Measurements from ENCODE around the gene DPM1. TPM values are rescaled to one million over a fixed set of nuclear protein-coding genes. Genes with fewer than 3 reads are reported as not detected.

Gene DPM1
- total RNA-seq, 1 experiment from 2014 or later, result 83.2 TPM

DNA sequence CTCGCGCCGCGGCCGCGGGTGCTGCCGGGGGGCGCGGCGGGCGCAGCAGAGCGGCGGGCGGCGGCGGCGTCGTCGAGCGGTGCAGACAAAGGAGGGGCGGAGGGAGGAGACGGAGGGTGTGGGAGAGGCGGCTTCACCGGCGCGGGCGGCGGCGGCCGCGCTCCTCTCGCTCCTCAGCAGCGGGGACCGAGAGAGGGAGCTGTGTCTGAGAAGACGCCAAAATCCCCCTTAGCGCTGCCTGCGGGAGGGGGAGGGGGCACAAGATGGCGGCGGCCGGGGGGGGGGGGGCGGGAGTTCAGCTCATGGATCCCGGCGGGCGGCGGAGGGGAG lies 27.4 kb downstream of the DPM1 start:
- no peak for DNase-seq (ENCODE audit: low read depth)

GRCh38 chr20:50930139-50930975 lies 28.0 kb downstream of the DPM1 start:
- no peak for DNase-seq (ENCODE audit: low read depth)

DNA sequence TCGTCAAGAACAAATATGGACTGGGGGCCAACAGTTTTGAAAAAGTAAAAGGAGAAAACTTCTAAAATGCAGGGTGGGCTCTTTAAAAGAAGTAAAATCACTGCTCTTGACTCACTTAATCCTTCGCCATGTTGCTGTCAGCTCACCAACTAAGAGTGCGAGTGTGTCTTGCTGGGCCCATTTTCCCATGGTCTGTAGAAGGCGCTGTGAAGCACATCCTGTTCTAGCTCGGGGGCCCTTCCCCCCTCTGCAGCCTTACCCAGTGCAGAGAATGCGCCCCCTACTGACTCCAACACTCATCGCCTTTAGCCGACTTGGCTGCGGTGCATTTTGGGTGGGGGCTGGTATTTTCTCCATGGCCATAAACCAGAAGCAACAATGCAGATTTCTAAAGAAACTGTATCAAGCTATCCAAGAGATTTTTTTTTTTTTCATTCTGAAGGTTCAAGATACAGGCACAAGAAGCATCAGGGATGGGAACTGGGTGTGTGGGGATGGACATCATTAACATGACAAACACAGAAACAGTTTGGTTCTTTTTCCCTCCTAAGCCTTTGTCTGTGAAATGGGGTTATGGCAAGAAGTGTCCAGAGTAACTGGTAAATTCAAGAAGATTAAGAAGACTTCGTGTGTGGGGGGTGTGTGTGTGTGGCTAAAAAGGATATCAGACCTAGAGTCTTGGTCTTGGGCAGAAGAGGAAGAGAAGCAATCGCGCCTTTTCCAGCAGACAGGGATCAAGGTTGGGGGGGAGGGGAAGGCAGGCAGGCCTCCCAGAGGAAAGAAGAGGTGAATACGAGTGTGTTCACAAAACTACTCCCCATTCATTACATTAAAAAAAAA lies 28.8 kb downstream of the DPM1 start:
- DNase-seq (ENCODE audit: low read depth), result peak; percentile 96

DNA sequence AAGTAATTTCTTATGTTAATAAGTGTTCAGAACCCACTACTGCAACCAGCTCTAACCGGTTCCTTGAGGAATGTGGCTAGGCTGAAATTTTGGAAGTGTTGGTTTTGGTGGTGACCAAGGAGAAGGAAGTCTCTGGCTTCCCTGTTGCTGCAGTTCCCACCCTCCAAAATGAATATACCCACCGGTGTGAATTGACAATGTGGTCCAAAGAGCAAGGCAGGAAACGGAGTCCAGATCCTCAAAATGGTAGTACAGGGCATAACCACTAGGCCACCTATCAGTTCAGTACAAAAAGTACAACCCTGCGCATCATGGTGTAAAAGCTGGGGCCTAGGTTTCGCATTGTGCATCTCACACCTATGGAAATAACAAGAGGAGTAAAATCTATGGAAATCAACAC lies 29.9 kb downstream of the DPM1 start:
- no peak for DNase-seq (ENCODE audit: low read depth)

- no peak for DNase-seq (ENCODE audit: low read depth)
Measured at GRCh38 chr20:50926530-50926929, 31.8 kb downstream of the DPM1 start.

DNA sequence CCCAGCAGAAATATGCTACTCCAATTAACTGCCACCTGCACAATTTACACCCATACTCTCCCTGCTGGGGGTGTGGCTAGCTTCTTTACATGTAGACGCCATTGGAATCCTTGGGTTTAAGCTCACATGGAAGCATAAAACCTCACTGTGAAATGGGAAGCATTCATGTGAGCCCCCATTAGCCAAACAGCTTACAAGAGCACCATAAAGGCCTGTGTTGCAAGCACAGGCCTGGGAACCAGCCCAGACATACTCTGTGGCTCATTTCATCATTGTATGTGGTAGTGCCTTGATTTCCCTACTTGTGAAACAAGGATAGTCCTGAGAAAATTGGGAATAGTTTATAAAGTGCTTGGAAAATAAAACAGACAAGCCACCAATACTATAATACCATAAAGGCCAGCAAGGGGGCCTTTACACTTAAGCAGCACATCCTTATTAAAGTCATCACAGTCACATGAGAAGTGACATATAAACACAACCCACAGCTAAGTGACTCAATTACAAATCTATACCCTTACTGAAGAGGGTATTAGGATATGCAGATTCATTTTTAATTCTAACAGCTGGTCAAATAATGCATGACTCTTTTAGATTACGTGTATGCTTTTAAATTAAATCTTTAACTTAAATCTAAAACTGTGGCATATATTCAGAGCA lies 33.9 kb downstream of the DPM1 start:
- no peak for DNase-seq (ENCODE audit: low read depth)

GRCh38 chr20:50921803-50922501 lies 36.4 kb downstream of the DPM1 start:
- DNase-seq (ENCODE audit: low read depth), result no peak

GRCh38 chr20:50920997-50921396 lies 37.3 kb downstream of the DPM1 start:
- DNase-seq (ENCODE audit: low read depth), result peak; percentile 59

GRCh38 chr20:50919567-50919966 lies 38.8 kb downstream of the DPM1 start:
- DNase-seq (ENCODE audit: low read depth), result peak; percentile 98

DNA sequence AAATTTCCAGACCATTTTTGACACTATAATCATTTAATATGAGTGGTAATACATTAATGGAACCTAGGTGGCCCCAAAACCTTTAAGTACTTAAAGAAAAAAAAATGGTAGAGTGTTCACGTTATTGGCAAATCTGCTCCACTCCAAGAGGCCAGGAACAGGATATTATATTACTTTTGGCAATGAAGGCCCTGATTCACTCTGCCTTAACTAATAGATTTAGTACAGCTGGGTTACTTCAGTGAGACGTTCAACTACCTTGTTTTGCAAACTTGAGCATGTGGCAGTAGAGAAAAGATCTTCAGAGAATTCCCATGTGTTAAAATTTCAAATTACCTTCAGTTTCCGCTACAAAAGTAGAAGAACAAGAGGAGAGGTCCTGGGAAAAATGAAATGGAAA lies 39.9 kb downstream of the DPM1 start:
- DNase-seq (ENCODE audit: low read depth), result peak; percentile 20

- DNase-seq (ENCODE audit: low read depth), result no peak
Measured at GRCh38 chr20:50916934-50917333, 41.4 kb downstream of the DPM1 start.

DNA sequence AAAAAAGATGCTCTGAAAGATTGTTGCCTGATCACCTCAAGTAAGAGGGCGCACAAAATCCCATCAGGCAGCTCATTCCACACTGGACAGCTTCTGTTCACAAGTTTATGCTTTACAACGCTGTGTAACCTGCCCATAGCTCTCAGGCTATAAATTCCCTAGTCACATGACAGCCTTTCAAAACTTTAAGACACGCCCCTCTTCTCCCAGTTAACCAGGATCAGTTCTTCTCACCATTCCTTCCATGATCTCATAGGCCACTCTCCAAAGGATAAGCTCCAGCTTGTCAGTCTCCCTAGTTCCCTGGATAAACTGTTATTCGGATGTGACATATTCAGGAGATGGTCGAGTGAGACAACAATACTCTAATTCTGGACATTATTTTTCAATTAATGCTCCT lies 42.1 kb downstream of the DPM1 start:
- peak; percentile 62 for DNase-seq (ENCODE audit: low read depth)

DNA sequence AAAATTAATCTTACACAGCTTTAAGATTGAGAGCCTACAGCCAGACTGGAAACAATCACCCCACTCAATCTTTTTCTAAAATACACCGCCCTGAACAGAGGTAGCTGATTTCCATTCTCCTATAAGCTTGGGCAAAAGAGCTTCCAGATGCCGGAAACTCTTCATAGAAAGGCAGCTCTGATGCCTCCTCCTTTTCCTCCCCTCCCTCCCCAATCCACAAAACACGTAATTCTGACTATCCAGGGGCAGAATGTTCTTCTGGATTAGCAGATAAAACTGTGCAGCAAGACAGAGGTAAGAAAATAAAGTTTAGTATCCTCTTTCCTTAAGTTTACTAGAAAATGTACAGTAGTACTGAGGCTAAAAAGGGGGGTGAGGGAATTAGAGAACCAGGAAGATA lies 42.9 kb downstream of the DPM1 start:
- DNase-seq (ENCODE audit: low read depth), result peak; percentile 63

GRCh38 chr20:50913690-50914375 lies 44.5 kb downstream of the DPM1 start:
- DNase-seq (ENCODE audit: low read depth), result peak; percentile 80

DNA sequence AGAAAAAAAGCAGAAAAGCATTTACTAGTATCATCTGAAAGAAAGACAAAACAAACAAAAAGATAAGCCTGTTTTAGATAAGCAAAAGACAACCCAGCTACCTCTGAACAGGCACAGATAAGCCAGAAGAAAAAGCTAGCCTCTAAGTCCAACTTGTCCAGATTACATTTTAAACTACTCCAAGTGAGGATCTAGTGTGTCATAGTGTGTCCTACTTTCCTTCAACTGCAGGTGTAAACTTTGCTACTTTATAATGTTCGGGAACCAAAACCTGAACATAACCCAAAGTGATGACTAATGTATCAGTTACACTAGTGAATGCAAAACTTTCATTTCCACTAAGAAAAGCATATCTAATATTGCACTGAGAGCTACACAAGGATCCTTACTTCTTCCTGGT lies 46.6 kb downstream of the DPM1 start:
- no peak for DNase-seq (ENCODE audit: low read depth)

DNA sequence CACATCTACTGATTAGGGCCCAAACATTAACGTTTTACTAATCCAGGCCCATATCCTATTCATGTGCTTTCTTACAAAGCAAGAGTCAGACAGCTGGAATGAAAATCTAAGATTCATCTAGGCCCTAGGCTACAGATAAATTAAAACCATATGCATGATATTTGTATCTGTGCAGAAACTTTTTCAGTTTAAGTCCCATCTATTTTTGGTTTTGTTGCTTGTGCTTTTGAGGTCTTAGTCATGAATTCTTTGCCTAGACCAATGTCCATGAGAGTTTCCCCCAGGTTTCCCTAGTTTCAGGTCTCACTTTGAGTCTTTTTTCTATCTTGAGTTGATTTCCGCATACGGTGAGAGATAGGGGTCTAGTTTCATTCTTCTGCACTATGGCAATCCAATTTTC lies 47.3 kb downstream of the DPM1 start:
- DNase-seq (ENCODE audit: low read depth), result no peak

- DNase-seq (ENCODE audit: low read depth), result no peak
Measured at GRCh38 chr20:50909413-50909812, 48.9 kb downstream of the DPM1 start.

DNA sequence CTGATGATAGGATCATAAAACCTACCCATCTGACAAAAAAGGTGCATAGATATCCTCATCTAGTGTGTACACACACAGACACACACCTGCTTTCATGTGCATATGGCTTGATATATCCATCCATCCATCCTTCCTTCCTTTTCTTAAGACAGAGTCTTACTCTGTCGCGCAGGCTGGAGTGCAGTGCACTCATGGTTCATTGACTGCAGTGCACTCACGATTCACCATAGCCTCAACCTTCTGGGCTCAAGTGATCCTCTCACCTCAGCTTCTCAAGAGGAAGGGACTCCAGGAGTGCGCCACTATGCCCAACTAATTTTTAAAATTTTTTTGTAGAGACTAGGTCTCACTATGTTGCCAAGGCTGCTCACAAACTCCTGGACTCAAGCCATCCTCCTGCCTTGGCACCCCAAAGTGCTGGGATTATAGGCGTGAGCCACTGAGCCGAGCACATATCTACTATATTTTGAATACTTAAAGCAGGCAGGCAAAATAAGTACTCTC lies 54.2 kb downstream of the DPM1 start:
- no peak for DNase-seq (ENCODE audit: low read depth)

- no peak for DNase-seq (ENCODE audit: low read depth)
Measured at GRCh38 chr20:50903353-50904051, 54.8 kb downstream of the DPM1 start.

DNA sequence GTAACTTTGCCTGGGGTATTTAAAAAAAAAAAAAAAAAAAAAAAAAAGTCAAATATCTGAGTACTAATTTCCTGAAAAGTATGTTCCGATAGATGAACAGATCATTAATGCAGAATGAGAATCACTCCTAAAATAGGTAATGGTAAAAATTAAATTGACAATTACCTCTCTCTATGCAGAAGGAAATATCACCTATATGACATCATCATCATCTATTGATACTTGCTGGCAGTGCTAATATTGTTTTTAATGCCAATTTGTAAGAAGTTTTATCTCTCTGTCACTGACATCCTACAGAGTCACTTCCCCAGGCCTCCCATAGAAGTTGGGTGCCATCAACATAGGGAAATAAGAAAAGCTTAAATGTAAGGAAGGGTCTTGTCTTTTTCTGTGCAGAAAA lies 57.0 kb downstream of the DPM1 start:
- DNase-seq (ENCODE audit: low read depth), result no peak

Measured in LHCN-M2 (cell line).